OCI-LY7 (cell line): ENCODE measurements around the gene ACBD3. TPM values are rescaled to one million over a fixed set of nuclear protein-coding genes. Genes with fewer than 3 reads are reported as not detected.
A peak's percentile ranks its signal among the peaks of the same experiment; 100 is the strongest.

Experiments
- Bru-seq: library from RNA; stranded (reverse); fragments of 400-500 nt; gene quantifications from one replicate; lab custom pipeline; 2021; lab: Mats Ljungman, UMichigan
- BruChase-seq, 2 experiments: library from RNA; stranded (reverse); fragments of 400-500 nt; gene quantifications; one replicate each; lab custom pipeline; 2021; lab: Mats Ljungman, UMichigan
- BruUV-seq: library from RNA; stranded (reverse); fragments of 400-500 nt; replicated peaks from 2 replicates; lab custom pipeline; 2021; lab: Mats Ljungman, UMichigan
- CTCF ChIA-PET: fragments of 300-600 bp; sonication (Branson Sonifier 250); formaldehyde crosslinking; loops from one replicate; lab custom pipeline; 2022; ENCODE audit warnings: antibody characterized with exemption; ENCODE audit not compliant: unreplicated experiment; lab: Charles Lee
- POLR2A ChIA-PET: fragments of 300-600 bp; sonication (Branson Sonifier 250); formaldehyde crosslinking; loops from one replicate; lab custom pipeline; 2022; ENCODE audit warnings: antibody characterized with exemption; lab: Charles Lee
- DNase-seq: peaks from one replicate; pipeline ENCODE4 v3.0.0-alpha.2; 2015; ENCODE audit warnings: low spot score
- H2AFZ ChIP-seq: fragments of 200-600 bp; sonication (generic), shearing (Covaris generic); 2 replicates; pipeline ENCODE4 v1.6.1; 2014; ENCODE audit warnings: mild to moderate bottlenecking, antibody characterized with exemption, low read length, moderate library complexity
- H3K27ac ChIP-seq: fragments of 200-600 bp; sonication (generic); 2 replicates; pipeline ENCODE4 v1.5.1; 2014; ENCODE audit warnings: mixed run types, low read depth, mild to moderate bottlenecking, moderate library complexity, low read length, inconsistent platforms; ENCODE audit not compliant: poor library complexity, severe bottlenecking
- H3K36me3 ChIP-seq: fragments of 200-600 bp; sonication (generic); 2 replicates; pipeline ENCODE4 v1.6.1; 2014; ENCODE audit warnings: mild to moderate bottlenecking, antibody characterized with exemption, low read length, moderate library complexity, mixed read lengths; ENCODE audit not compliant: insufficient read depth
- H3K4me1 ChIP-seq: fragments of 200-600 bp; sonication (generic); 2 replicates; pipeline ENCODE4 v1.5.1; 2014; ENCODE audit warnings: mild to moderate bottlenecking, low read length; ENCODE audit not compliant: insufficient read depth, poor library complexity, severe bottlenecking
- H3K4me2 ChIP-seq: fragments of 200-600 bp; sonication (generic); 2 replicates; pipeline ENCODE4 v1.6.1; 2014; ENCODE audit warnings: mild to moderate bottlenecking, low read length
- H3K4me3 ChIP-seq: fragments of 200-600 bp; sonication (generic); 2 replicates; pipeline ENCODE4 v1.5.1; 2014; ENCODE audit warnings: mild to moderate bottlenecking, low read depth, low read length; ENCODE audit not compliant: poor library complexity, severe bottlenecking
- H3K79me2 ChIP-seq: fragments of 200-600 bp; sonication (generic); 2 replicates; pipeline ENCODE4 v1.6.1; 2016; ENCODE audit warnings: low read depth, mild to moderate bottlenecking, low read length, moderate library complexity, mixed read lengths; ENCODE audit not compliant: insufficient read depth
- H3K9me2 ChIP-seq: fragments of 200-600 bp; sonication (generic); 2 replicates; pipeline ENCODE4 v1.6.1; 2016; ENCODE audit warnings: mild to moderate bottlenecking, low read length, mixed read lengths; ENCODE audit not compliant: insufficient read depth
- H3K9me3 ChIP-seq: fragments of 200-600 bp; sonication (generic); 2 replicates; pipeline ENCODE4 v1.6.1; 2014; ENCODE audit warnings: mild to moderate bottlenecking, mixed run types, low read length, mixed read lengths
- H4K20me1 ChIP-seq: fragments of 200-600 bp; sonication (generic); 2 replicates; pipeline ENCODE4 v1.6.1; 2014; ENCODE audit warnings: mild to moderate bottlenecking, antibody characterized with exemption, low read length, moderate library complexity, mixed read lengths; ENCODE audit not compliant: insufficient read depth
- CTCF ChIP-seq: fragments of 200-600 bp; sonication (generic); conservative IDR thresholded peaks from 2 replicates; pipeline ENCODE4 v1.5.1; 2014; ENCODE audit warnings: mild to moderate bottlenecking, antibody characterized with exemption, low read length, moderate library complexity, mixed read lengths
- EZH2phosphoT487 ChIP-seq: fragments of 200-600 bp; sonication (generic); IDR thresholded peaks from 2 replicates; pipeline ENCODE4 v1.6.1; 2018; ENCODE audit warnings: low read depth, borderline replicate concordance, mild to moderate bottlenecking, mixed run types, antibody characterized with exemption, low read length, moderate library complexity, mixed read lengths
- intact Hi-C: fragments of 100-400 bp; cut with micrococcal nuclease; formaldehyde crosslinking; loops from one replicate; pipeline ENCODE4 v1.10.0; 2022; ENCODE audit not compliant: unreplicated experiment
- long read RNA-seq: library from polyadenylated mRNA; stranded (forward); transcript quantifications from one replicate; pipeline ENCODE4 v2.0.0, GENCODE V29; 2022
- total RNA-seq, 2 experiments: library from RNA; depleted of rRNA in 1 of 2; stranded (reverse); fragments of >200 nt in 1 of 2; shearing (Covaris generic) in 1 of 2; gene quantifications; 2 replicates each; pipeline ENCODE4 v1.2.3, GENCODE V29; 2014 to 2022

ACBD3 gene
- total RNA-seq (2014; rRNA removed; shearing (Covaris generic)), result 30.3 and 35.3 TPM in 2 replicates
- 51.7 and 54.1 TPM in 2 replicates for total RNA-seq (2022)
- Bru-seq, nascent RNA, result percentile 86 among the genes with signal in this experiment
- BruChase-seq, experiment 1, labeled RNA remaining after a 6-hour chase, result percentile 83 among the genes with signal in this experiment
- BruChase-seq, experiment 2, labeled RNA remaining after a 2-hour chase, result percentile 91 among the genes with signal in this experiment
- long read RNA-seq, transcript ACBD3-201 (8 exons, 3,573 nt), result major isoform, 159 of 180 reads
- long read RNA-seq, partial matches to known transcripts, result 9 of 180 reads
- long read RNA-seq, other reads (novel, unspliced or antisense), result 12 of 180 reads

GRCh38 chr1:226186124-226187018 lies at the start of gene ACBD3:
ACBD3 (minus strand) TSS chr1:226186741; CDS start chr1:226186675, 66 bp downstream.
- H3K27ac ChIP-seq, result peak within 1 kb of the TSS; percentile 66
- H3K4me2 ChIP-seq, result peak within 1 kb of the TSS; percentile 87
- intact Hi-C loops, result loop anchor here (1.0 to 5.0 kb wide), 2 partner anchors 61 to 124 kb away; partner anchors contain the start of gene H3-3A
- H2AFZ ChIP-seq, result peak within 1 kb of the TSS; percentile 82
- peaks cover 61% of the 10 kb centered on the region for H3K79me2 ChIP-seq
- peaks cover 24% of the 10 kb centered on the region for H4K20me1 ChIP-seq
- no peaks in the 10 kb centered on the region for H3K9me3 ChIP-seq
- peaks cover 30% of the 10 kb centered on the region for H3K36me3 ChIP-seq
- no TSS peak for BruUV-seq
- H3K9me2 ChIP-seq, result no peaks in the 10 kb centered on the region
- POLR2A ChIA-PET, result interaction anchor here (0.6 to 3.1 kb wide), 9 partner anchors 8 to 119 kb away, joined by 3 to 10 read pairs (median 5); no protein-coding TSS in a partner anchor
- H3K4me3 ChIP-seq, result peak within 1 kb of the TSS; percentile 82
- H3K4me1 ChIP-seq, result peaks cover 42% of the 10 kb centered on the region
- DNase-seq, result peak; percentile 92
- 0 out of 2 replicates have a peak, but pooled peaks have one; percentile 15 for TF ChIP-seq CTCF
- no peak for TF ChIP-seq EZH2phosphoT487
- CTCF ChIA-PET, result interaction anchor here (2.8 kb wide), 1 partner anchor 61 kb away, joined by 14 read pairs; no protein-coding TSS in a partner anchor

GRCh38 chr1:226233806-226234205 lies 47.3 kb upstream of the ACBD3 start:
- Histone ChIP-seq H2AFZ (peak overlapping the region; percentile 15; the same call in 1 of the 2 replicates), H3K27ac (peak overlapping the region; percentile 81), H3K4me1 (peaks cover 56% of the 10 kb centered on the region), H3K36me3 (peaks cover 54% of the 10 kb centered on the region), H3K9me2 (no peaks in the 10 kb centered on the region), H3K4me2 (peak overlapping the region; percentile 73), H3K4me3 (peak overlapping the region; percentile 60), H3K79me2 (peaks cover 13% of the 10 kb centered on the region; the same call in 1 of the 2 replicates), H4K20me1 (no peaks in the 10 kb centered on the region), H3K9me3 (no peaks in the 10 kb centered on the region)
- BruUV-seq, result TSS peak; percentile 96
- intact Hi-C loops, result loop anchor here (2.0 kb wide), 1 partner anchor 75 kb away; the partner anchor contains the start of gene LIN9
- ChIA-PET POLR2A (interaction anchor here (0.9 to 1.7 kb wide), 8 partner anchors 8 to 108 kb away, joined by 3 to 10 read pairs (median 3); no protein-coding TSS in a partner anchor), CTCF (interaction anchor here (1.0 kb wide), 1 partner anchor 70 kb away, joined by 3 read pairs; no protein-coding TSS in a partner anchor)
- TF ChIP-seq EZH2phosphoT487 (no peak), CTCF (no peak)
- no peak for DNase-seq
